Fibroblast of lung (primary cell): ENCODE measurements around the gene ARL10. TPM values are rescaled to one million over a fixed set of nuclear protein-coding genes. Genes with fewer than 3 reads are reported as not detected.

Experiments used
- DNase-seq, 2 donors: peaks; one replicate each; pipeline versions ENCODE4 v3.0.0 to v3.0.0-alpha.2; 2010; ENCODE audit warnings: low read depth in 2 of 2
- H2AFZ ChIP-seq: 2 replicates; pipeline ENCODE4 v1.5.1; 2012; ENCODE audit warnings: low read length, control low read depth, inconsistent platforms
- H3K27ac ChIP-seq: 2 replicates; pipeline ENCODE4 v1.5.1; 2011; ENCODE audit warnings: low read length, control low read depth; ENCODE audit not compliant: insufficient read depth
- H3K27me3 ChIP-seq: 2 replicates; pipeline ENCODE4 v1.5.1; 2011; ENCODE audit warnings: mild to moderate bottlenecking, low read length; ENCODE audit not compliant: control insufficient read depth, insufficient read depth
- H3K36me3 ChIP-seq: 2 replicates; pipeline ENCODE4 v1.5.1; 2011; ENCODE audit warnings: low read length; ENCODE audit not compliant: control insufficient read depth, insufficient read depth
- H3K4me1 ChIP-seq: 2 replicates; pipeline ENCODE4 v1.5.1; 2011; ENCODE audit warnings: low read length; ENCODE audit not compliant: control insufficient read depth, insufficient read depth; ENCODE audit errors: extremely low read depth
- H3K4me2 ChIP-seq: 2 replicates; pipeline ENCODE4 v1.5.1; 2011; ENCODE audit warnings: low read length, control low read depth; ENCODE audit not compliant: insufficient read depth; ENCODE audit errors: extremely low read depth
- H3K4me3 ChIP-seq, 4 experiments: fragments of 200-600 bp in 1 of 4; sonication (generic) in 1 of 4; replicated peaks in 1 of 4; 2 replicates each; pipeline ENCODE4 v1.5.1; 2011 to 2016; ENCODE audit warnings: low read length in 4 of 4, low read depth in 3 of 4, mild to moderate bottlenecking in 3 of 4, control low read depth in 2 of 4, inconsistent platforms in 1 of 4, mixed read lengths in 1 of 4; ENCODE audit not compliant: insufficient read depth in 1 of 4; ENCODE audit errors: control extremely low read depth in 1 of 4
- H3K79me2 ChIP-seq: 2 replicates; pipeline ENCODE4 v1.5.1; 2012; ENCODE audit warnings: mild to moderate bottlenecking, low read length, inconsistent platforms; ENCODE audit not compliant: control insufficient read depth, insufficient read depth
- H3K9ac ChIP-seq: 2 replicates; pipeline ENCODE4 v1.5.1; 2011; ENCODE audit warnings: mild to moderate bottlenecking, low read length, control low read depth; ENCODE audit not compliant: insufficient read depth
- H3K9me3 ChIP-seq: 2 replicates; pipeline ENCODE4 v1.5.1; 2012; ENCODE audit warnings: low read depth, low read length; ENCODE audit not compliant: control insufficient read depth, insufficient read depth
- H4K20me1 ChIP-seq: 2 replicates; pipeline ENCODE4 v1.5.1; 2011; ENCODE audit warnings: low read length; ENCODE audit not compliant: control insufficient read depth, insufficient read depth; ENCODE audit errors: extremely low read depth
- EZH2 ChIP-seq: IDR thresholded peaks from 2 replicates; pipeline ENCODE4 v1.5.1; 2012; ENCODE audit warnings: low read length, control low read depth, mild to moderate bottlenecking; ENCODE audit errors: missing control alignments
- polyA plus RNA-seq, 2 donors: library from polyadenylated mRNA; depleted of rRNA in 1 of 2; stranded (reverse) in 1 of 2; unstranded in 1 of 2; fragments of >200 nt; gene quantifications; 2 replicates each; pipeline ENCODE4 v1.2.1, GENCODE V29; 2011 to 2012; ENCODE audit warnings: missing spikeins in 1 of 2
- total RNA-seq: library from RNA; depleted of rRNA; stranded (reverse); fragments of >200 nt; gene quantifications from 2 replicates; pipeline ENCODE4 v1.2.1, GENCODE V29; 2014
- TF ChIP-seq, protein P1 (sequence below), 2 donors: IDR thresholded peaks in 1 of 2; conservative IDR thresholded peaks in 1 of 2; 1 replicate in 1 of 2; 2 replicates in 1 of 2; pipeline ENCODE4 v1.5.1; 2011 to 2012; ENCODE audit warnings: low read length in 2 of 2, control low read depth in 1 of 2, inconsistent platforms in 1 of 2, low read depth in 1 of 2, mild to moderate bottlenecking in 1 of 2

ARL10 gene
- total and polyA plus RNA-seq, 2 donors (not counting 1 experiment from before 2014, with no cell fraction given): 3.0 to 11.1 TPM

DNA sequence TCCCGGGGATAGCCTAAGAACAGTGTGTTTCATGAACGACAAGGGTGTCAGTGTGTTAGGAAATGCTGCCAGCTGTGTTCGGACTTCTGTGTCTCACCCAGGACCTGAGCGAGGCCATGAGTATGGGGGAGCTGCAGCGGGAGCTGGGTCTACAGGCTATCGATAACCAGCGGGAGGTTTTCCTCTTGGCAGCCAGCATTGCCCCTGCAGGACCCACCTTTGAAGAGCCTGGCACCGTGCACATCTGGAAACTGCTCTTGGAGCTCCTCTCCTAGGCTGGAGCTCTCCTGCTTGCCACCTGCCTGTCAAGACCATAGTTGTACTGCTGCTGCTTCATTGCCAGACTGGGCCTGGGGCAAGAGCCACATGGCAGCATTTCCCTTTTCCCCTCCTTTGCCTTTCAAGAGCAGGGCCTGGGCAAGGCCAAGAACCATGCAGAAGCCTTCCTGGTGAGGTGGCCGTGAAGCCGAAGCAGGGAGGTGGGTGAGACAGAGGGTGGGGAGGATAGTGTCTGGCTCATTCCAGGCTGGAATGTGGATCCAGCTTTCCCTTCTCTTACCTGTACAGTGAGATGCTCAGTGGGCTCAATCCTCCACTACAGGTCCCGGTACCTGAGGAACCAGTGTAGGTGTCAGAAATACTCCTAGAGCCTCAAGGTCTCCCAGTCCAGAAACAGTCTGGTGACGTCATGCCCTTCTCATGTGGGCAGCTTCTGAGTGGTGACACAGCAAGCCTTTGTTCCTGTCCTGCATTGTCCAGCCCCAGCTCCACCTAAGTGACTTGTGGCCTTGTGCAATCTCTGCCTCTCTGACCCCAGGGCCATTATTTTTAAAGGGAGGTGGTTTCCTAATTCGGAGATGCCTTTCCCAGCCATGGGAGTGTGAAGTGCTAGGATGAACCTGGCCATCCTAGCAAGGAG lies 6.6 kb downstream of the ARL10 start:
- no peaks in the 10 kb centered on the region for H4K20me1 ChIP-seq
- H3K9me3 ChIP-seq: no peaks in the 10 kb centered on the region
- H3K4me1 ChIP-seq: no peaks in the 10 kb centered on the region
- no peaks in the 10 kb centered on the region for H3K27me3 ChIP-seq
- H3K4me3 ChIP-seq: no peak overlapping the region
- H3K4me2 ChIP-seq: no peak overlapping the region
- no peaks in the 10 kb centered on the region for H3K79me2 ChIP-seq
- H3K9ac ChIP-seq: no peak overlapping the region
- no peak overlapping the region for H3K27ac ChIP-seq
- H3K36me3 ChIP-seq: peaks cover 3% of the 10 kb centered on the region
- no peak overlapping the region for H2AFZ ChIP-seq
- no peak for DNase-seq
- TF ChIP-seq, protein P1, sequence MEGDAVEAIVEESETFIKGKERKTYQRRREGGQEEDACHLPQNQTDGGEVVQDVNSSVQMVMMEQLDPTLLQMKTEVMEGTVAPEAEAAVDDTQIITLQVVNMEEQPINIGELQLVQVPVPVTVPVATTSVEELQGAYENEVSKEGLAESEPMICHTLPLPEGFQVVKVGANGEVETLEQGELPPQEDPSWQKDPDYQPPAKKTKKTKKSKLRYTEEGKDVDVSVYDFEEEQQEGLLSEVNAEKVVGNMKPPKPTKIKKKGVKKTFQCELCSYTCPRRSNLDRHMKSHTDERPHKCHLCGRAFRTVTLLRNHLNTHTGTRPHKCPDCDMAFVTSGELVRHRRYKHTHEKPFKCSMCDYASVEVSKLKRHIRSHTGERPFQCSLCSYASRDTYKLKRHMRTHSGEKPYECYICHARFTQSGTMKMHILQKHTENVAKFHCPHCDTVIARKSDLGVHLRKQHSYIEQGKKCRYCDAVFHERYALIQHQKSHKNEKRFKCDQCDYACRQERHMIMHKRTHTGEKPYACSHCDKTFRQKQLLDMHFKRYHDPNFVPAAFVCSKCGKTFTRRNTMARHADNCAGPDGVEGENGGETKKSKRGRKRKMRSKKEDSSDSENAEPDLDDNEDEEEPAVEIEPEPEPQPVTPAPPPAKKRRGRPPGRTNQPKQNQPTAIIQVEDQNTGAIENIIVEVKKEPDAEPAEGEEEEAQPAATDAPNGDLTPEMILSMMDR (conservative IDR thresholded peaks at IDR 0.05 in 1 of 2, IDR thresholded peaks at IDR 0.05 in 1 of 2; ENCODE audit: low read depth in 1 of 2, low read length in 2 of 2): no peak
- TF ChIP-seq EZH2: no peak

DNA sequence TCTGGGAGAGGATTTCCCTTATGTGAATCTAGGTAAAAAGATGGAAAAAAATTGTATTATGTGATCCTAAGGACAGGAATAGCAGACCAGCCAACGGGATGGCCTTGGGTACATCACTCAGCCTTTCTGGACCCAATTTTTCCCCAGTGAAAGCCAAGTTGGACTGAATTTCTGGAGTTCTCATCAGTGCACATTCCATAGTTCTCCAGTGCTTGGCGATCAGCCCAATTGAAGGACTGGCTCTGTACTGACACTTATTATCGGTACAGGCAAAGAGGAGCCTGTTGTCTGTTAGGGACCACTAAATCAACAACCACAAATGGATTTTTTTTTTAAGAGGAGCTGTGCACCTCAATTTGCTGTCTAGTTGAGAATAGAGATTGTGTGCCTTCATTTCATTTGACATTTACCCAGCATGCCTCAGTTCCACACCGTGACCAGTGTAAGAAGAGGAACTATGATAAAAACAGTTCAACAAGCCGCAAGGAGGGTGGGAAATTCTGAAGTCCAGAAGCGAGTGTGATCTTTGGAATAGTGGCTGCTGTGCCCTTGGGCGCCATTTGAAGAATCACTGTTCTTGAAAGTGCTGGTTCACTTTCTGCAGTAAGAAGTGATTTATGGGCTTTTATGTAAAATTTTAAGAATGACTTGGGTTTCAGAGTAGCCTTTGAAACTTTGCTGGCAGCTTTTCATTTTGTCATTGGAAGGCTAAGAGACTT lies 8.0 kb downstream of the ARL10 start:
- no peak for DNase-seq
- TF ChIP-seq, protein P1 (conservative IDR thresholded peaks at IDR 0.05 in 1 of 2, IDR thresholded peaks at IDR 0.05 in 1 of 2; ENCODE audit: low read depth in 1 of 2, low read length in 2 of 2): no peak
- TF ChIP-seq EZH2: no peak

DNA sequence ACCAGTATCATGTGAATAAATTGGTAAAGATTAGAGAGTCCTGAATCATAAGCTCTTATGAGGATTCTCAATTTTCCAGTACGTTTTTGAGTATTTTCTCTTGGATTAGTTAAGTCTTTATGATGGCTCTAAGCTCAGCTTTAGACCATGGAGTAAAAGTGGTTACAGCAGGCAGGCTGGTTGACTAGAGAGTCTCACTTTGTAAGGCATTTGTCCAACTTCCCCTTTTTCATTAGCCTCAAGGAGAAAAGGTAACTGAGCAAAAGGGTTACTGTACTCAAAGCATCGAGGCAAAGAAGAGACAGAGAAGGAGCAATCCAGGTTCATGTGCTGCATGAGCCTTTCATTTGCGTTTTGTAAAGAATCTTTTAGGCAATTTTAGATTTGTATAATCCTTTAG lies 14.6 kb downstream of the ARL10 start:
- no peak overlapping the region for H3K9ac ChIP-seq
- H2AFZ ChIP-seq: no peak overlapping the region
- no peak for DNase-seq
- no peak overlapping the region for H3K4me2 ChIP-seq
- H3K27me3 ChIP-seq: no peaks in the 10 kb centered on the region
- TF ChIP-seq EZH2: no peak
- TF ChIP-seq, protein P1 (conservative IDR thresholded peaks at IDR 0.05 in 1 of 2, IDR thresholded peaks at IDR 0.05 in 1 of 2; ENCODE audit: low read depth in 1 of 2, low read length in 2 of 2): no peak
- H3K4me1 ChIP-seq: no peaks in the 10 kb centered on the region
- H3K9me3 ChIP-seq: no peaks in the 10 kb centered on the region
- no peaks in the 10 kb centered on the region for H4K20me1 ChIP-seq
- no peak overlapping the region for H3K4me3 ChIP-seq
- no peak overlapping the region for H3K27ac ChIP-seq
- no peaks in the 10 kb centered on the region for H3K79me2 ChIP-seq
- peaks cover 11% of the 10 kb centered on the region for H3K36me3 ChIP-seq

More for the DNA sequence above, 8.0 kb downstream of the ARL10 start:
- Histone ChIP-seq H4K20me1 (no peaks in the 10 kb centered on the region), H3K9me3 (no peaks in the 10 kb centered on the region), H3K9ac (no peak overlapping the region), H3K4me3 (no peak overlapping the region), H3K27ac (no peak overlapping the region), H3K36me3 (peaks cover 3% of the 10 kb centered on the region), H2AFZ (no peak overlapping the region), H3K79me2 (no peaks in the 10 kb centered on the region), H3K27me3 (no peaks in the 10 kb centered on the region), H3K4me1 (no peaks in the 10 kb centered on the region), H3K4me2 (no peak overlapping the region)
